ENCODE data around the gene NELFE. TPM values are rescaled to one million over a fixed set of nuclear protein-coding genes. Genes with fewer than 3 reads are reported as not detected.
A peak's percentile ranks its signal among the peaks of the same experiment; 100 is the strongest.

NELFE gene
- total RNA-seq, 1 experiment from 2014 or later = 50.8 TPM

DNA sequence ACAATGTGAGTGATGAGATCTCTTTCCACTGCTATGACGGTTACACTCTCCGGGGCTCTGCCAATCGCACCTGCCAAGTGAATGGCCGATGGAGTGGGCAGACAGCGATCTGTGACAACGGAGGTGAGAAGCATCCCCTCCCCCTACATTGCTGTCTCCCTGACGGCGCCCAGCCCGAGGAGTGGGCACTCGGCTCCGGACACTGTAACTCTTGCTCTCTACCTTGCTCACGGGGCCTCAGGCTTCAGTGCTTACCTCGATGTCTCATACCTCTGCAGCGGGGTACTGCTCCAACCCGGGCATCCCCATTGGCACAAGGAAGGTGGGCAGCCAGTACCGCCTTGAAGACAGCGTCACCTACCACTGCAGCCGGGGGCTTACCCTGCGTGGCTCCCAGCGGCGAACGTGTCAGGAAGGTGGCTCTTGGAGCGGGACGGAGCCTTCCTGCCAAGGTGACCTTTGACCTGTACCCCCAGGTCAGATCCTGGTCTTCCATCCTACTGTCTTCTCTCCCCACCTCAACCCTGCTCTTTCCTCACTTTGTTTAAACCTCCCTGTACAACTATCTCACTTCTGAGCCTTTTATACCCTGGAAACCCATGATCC, 11.6 kb downstream of the NELFE start:
- Histone ChIP-seq H3K79me2 (ENCODE audit: low read depth) (no peaks in the 10 kb centered on the region), H3K9me2 (ENCODE audit: insufficient read depth) (no peaks in the 10 kb centered on the region; the same call in 1 of the 2 replicates), H3K27me3 (ENCODE audit: insufficient read depth, low read depth) (no peaks in the 10 kb centered on the region), H3K4me2 (no peak overlapping the region), H4K20me1 (ENCODE audit: insufficient read depth) (no peaks in the 10 kb centered on the region), H3K4me3 (no peak overlapping the region), H3F3A (ENCODE audit: insufficient read depth, low read depth) (peaks cover 30% of the 10 kb centered on the region; the same call in 1 of the 2 replicates), H3K36me3 (ENCODE audit: low read depth) (no peaks in the 10 kb centered on the region), H2AFZ (no peak overlapping the region), H3K27ac (no peak overlapping the region), H3K9me3 (ENCODE audit: insufficient read depth, low read depth) (no peaks in the 10 kb centered on the region), H3K4me1 (replicated peaks; ENCODE audit: insufficient read depth) (peaks cover 48% of the 10 kb centered on the region)
- ChIA-PET POLR2A (ENCODE audit: unreplicated experiment) (no interaction called here), CTCF (no interaction called here)
- BruUV-seq (replicated peaks) = no TSS peak
- TF ChIP-seq, protein P1, sequence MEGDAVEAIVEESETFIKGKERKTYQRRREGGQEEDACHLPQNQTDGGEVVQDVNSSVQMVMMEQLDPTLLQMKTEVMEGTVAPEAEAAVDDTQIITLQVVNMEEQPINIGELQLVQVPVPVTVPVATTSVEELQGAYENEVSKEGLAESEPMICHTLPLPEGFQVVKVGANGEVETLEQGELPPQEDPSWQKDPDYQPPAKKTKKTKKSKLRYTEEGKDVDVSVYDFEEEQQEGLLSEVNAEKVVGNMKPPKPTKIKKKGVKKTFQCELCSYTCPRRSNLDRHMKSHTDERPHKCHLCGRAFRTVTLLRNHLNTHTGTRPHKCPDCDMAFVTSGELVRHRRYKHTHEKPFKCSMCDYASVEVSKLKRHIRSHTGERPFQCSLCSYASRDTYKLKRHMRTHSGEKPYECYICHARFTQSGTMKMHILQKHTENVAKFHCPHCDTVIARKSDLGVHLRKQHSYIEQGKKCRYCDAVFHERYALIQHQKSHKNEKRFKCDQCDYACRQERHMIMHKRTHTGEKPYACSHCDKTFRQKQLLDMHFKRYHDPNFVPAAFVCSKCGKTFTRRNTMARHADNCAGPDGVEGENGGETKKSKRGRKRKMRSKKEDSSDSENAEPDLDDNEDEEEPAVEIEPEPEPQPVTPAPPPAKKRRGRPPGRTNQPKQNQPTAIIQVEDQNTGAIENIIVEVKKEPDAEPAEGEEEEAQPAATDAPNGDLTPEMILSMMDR (conservative IDR thresholded peaks at IDR 0.05) = no peak
- TF ChIP-seq EZH2 (IDR thresholded peaks at IDR 0.05; ENCODE audit: low read depth) = no peak
- DNase-seq = no peak
- intact Hi-C loops (cut with micrococcal nuclease; ENCODE audit: unreplicated experiment) = no loop called here

DNA sequence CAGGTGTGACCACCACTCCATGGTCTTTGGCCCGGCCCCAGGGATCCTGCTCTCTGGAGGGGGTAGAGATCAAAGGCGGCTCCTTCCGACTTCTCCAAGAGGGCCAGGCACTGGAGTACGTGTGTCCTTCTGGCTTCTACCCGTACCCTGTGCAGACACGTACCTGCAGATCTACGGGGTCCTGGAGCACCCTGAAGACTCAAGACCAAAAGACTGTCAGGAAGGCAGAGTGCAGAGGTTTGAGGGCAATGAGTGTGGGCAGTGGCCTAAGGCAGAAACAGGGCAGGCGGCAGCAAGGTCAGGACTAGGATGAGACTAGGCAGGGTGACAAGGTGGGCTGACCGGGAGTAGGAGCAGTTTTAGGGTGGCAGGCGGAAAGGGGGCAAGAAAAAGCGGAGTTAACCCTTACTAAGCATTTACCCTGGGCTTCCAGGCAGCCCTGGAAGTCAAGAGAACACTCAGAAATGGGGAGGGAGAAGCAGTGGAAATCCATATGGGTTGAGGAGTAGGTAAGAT, 12.3 kb downstream of the NELFE start:
- Histone ChIP-seq H3K27ac (peak overlapping the region; percentile 81), H2AFZ (peak overlapping the region; percentile 74; the same call in 1 of the 2 replicates), H3K4me1 (replicated peaks; ENCODE audit: insufficient read depth) (peaks cover 49% of the 10 kb centered on the region), H3K9me3 (ENCODE audit: insufficient read depth, low read depth) (no peaks in the 10 kb centered on the region), H3K79me2 (ENCODE audit: low read depth) (no peaks in the 10 kb centered on the region), H3K4me3 (peak overlapping the region; percentile 36; the same call in 1 of the 2 replicates), H3K27me3 (ENCODE audit: insufficient read depth, low read depth) (no peaks in the 10 kb centered on the region), H3K36me3 (ENCODE audit: low read depth) (no peaks in the 10 kb centered on the region), H3F3A (ENCODE audit: insufficient read depth, low read depth) (peaks cover 30% of the 10 kb centered on the region; the same call in 1 of the 2 replicates), H3K9me2 (ENCODE audit: insufficient read depth) (no peaks in the 10 kb centered on the region; the same call in 1 of the 2 replicates), H4K20me1 (ENCODE audit: insufficient read depth) (no peaks in the 10 kb centered on the region), H3K4me2 (peak overlapping the region; percentile 85)
- DNase-seq = no peak
- BruUV-seq (replicated peaks) = TSS peak; percentile 82
- ChIA-PET CTCF (no interaction called here), POLR2A (ENCODE audit: unreplicated experiment) (interaction anchor here (0.6 to 1.1 kb wide), 4 partner anchors 26 to 1022 kb away, joined by 3 to 6 read pairs (median 4); partner anchors contain the start of genes BRD2 and DXO)
- TF ChIP-seq, protein P1 (conservative IDR thresholded peaks at IDR 0.05) = no peak
- TF ChIP-seq EZH2 (IDR thresholded peaks at IDR 0.05; ENCODE audit: low read depth) = no peak
- intact Hi-C loops (cut with micrococcal nuclease; ENCODE audit: unreplicated experiment) = no loop called here

DNA sequence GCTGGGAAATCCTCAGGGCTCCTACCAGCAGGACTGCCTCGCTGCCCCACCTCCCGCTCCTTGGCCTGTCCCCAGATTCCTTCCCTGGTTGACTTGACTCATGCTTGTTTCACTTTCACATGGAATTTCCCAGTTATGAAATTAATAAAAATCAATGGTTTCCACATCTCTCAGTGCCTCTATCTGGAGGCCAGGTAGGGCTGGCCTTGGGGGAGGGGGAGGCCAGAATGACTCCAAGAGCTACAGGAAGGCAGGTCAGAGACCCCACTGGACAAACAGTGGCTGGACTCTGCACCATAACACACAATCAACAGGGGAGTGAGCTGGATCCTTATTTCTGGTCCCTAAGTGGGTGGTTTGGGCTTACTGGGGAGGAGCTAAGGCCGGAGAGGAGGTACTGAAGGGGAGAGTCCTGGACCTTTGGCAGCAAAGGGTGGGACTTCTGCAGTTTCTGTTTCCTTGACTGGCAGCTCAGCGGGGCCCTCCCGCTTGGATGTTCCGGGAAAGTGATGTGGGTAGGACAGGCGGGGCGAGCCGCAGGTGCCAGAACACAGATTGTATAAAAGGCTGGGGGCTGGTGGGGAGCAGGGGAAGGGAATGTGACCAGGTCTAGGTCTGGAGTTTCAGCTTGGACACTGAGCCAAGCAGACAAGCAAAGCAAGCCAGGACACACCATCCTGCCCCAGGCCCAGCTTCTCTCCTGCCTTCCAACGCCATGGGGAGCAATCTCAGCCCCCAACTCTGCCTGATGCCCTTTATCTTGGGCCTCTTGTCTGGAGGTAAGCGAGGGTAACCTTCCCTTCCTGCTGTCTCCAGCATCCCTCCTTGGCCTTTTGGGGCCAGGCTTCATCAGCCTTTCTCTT, 13.0 kb downstream of the NELFE start, which contains the start of gene CFB:
Gene CFB (plus strand): TSS at position 589 of the 863 bp plus-strand sequence. CDS start 127 bp downstream, at position 716.
- no peaks in the 10 kb centered on the region for H3K36me3 ChIP-seq (ENCODE audit: low read depth)
- peak within 1 kb of the TSS; percentile 81 for H3K27ac ChIP-seq
- peak within 1 kb of the TSS; percentile 85 for H3K4me2 ChIP-seq
- no peaks in the 10 kb centered on the region for H3K9me3 ChIP-seq (ENCODE audit: insufficient read depth, low read depth)
- H3K4me3 ChIP-seq = peak within 1 kb of the TSS; percentile 36; the same call in 1 of the 2 replicates
- peaks cover 33% of the 10 kb centered on the region; the same call in 1 of the 2 replicates for H3F3A ChIP-seq (ENCODE audit: insufficient read depth, low read depth)
- peaks cover 56% of the 10 kb centered on the region for H3K4me1 ChIP-seq (replicated peaks; ENCODE audit: insufficient read depth)
- peak; percentile 83 to 87 for DNase-seq
- ChIA-PET POLR2A (ENCODE audit: unreplicated experiment) (interaction anchor here (0.6 to 1.1 kb wide), 9 partner anchors 12 to 1022 kb away, joined by 3 to 6 read pairs (median 4); partner anchors contain the start of genes ATF6B, BRD2 and DXO), CTCF (interaction anchor here (0.6 to 0.7 kb wide), 3 partner anchors 83 to 221 kb away, joined by 3 read pairs; no protein-coding TSS in a partner anchor)
- TF ChIP-seq, protein P1 (conservative IDR thresholded peaks at IDR 0.05) = no peak
- TF ChIP-seq EZH2 (IDR thresholded peaks at IDR 0.05; ENCODE audit: low read depth) = no peak
- H2AFZ ChIP-seq = peak within 1 kb of the TSS; percentile 74
- H3K79me2 ChIP-seq (ENCODE audit: low read depth) = no peaks in the 10 kb centered on the region
- intact Hi-C loops (cut with micrococcal nuclease; ENCODE audit: unreplicated experiment) = no loop called here
- H4K20me1 ChIP-seq (ENCODE audit: insufficient read depth) = no peaks in the 10 kb centered on the region
- no peaks in the 10 kb centered on the region for H3K27me3 ChIP-seq (ENCODE audit: insufficient read depth, low read depth)
- no peaks in the 10 kb centered on the region; the same call in 1 of the 2 replicates for H3K9me2 ChIP-seq (ENCODE audit: insufficient read depth)
- no TSS peak for BruUV-seq (replicated peaks)

Measured in PC-9 (cell line).